HG02588 (cell line): ENCODE results near the gene DCAF6.

Experiments used
- ATAC-seq: cut with Tn5 transposase; IDR thresholded peaks from one replicate; pipeline ENCODE4 v1.9.1; 2021; ENCODE audit warnings: mild to moderate bottlenecking, moderate library complexity; ENCODE audit not compliant: unreplicated experiment

DCAF6 gene

GRCh38 chr1:168099337-168099801 lies 162.9 kb downstream of the DCAF6 start:
- ATAC-seq, result no peak

DNA sequence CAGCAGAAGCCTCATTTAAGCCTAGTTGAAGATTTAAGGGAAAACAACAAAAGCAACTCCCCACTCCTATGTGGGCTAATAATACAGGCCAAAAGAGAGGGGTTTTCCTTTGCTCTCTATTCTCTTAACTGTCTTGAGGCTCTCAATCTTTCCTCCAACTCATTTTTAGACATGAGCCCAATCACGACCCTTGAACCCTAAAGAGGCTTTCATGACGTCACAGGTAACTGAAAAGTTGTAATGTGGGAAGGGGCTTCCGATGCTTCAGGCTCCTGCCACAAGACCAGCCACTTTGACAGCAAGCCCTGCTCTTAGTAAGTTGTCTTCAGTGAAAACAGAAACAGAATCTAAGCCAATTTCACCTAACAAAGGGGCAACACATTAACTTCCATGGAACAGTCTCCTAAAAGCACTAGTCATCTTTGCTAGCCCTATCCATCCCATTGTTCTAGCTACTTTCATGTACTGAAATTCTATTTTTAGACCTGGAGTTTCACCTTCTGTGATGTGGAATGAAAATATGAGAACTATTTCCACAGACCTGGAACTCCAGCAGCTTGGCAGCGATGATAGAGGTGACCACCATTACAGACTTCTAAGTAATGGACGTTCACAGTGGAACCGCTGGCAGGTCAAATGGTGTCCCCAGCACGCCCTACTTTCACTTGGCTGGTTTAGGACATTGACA lies 164.0 kb downstream of the DCAF6 start:
- ATAC-seq, result no peak

GRCh38 chr1:168101336-168101735 lies 164.9 kb downstream of the DCAF6 start:
- no peak for ATAC-seq

GRCh38 chr1:168102487-168102886 lies 166.0 kb downstream of the DCAF6 start:
- no peak for ATAC-seq

- no peak for ATAC-seq
Measured at GRCh38 chr1:168104535-168104934, 168.1 kb downstream of the DCAF6 start.

GRCh38 chr1:168105846-168106245 lies 169.4 kb downstream of the DCAF6 start:
- ATAC-seq, result no peak

GRCh38 chr1:168106274-168106673 lies 169.8 kb downstream of the DCAF6 start:
- no peak for ATAC-seq

DNA sequence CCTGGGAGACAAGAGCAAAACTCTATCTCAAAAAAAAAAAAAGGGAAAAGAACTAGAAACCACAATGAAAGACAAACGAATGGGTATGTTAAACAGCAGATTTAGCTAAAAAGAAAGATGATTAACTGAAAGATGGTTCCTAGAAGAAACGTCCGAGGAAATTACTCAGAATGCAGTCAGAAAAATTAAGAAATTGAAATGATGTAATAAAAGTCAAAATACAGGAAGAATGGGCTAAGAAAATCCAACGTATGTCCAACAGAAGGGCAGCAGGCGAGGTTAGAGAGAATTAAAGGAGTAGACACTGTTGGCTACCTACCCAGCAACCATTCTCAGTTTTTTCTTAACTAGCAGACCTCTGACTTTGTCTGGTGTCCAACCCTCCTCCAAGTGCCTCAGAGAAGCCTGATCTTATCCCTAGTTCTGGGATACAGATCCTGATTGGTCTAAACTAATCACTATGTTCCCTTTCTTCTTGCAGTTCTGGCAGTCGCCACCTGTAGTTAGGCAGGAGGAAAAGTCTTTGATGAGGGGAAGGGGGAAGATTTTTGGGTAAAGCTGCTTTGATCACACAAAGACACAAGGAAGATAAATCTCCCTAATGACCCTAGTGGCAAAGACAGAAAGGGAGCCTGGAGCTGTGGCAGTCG lies 174.5 kb downstream of the DCAF6 start:
- no peak for ATAC-seq

- no peak for ATAC-seq
Measured at GRCh38 chr1:168112673-168113305, 176.3 kb downstream of the DCAF6 start.

- ATAC-seq, result no peak
Measured at GRCh38 chr1:168114845-168115244, 178.4 kb downstream of the DCAF6 start.

DNA sequence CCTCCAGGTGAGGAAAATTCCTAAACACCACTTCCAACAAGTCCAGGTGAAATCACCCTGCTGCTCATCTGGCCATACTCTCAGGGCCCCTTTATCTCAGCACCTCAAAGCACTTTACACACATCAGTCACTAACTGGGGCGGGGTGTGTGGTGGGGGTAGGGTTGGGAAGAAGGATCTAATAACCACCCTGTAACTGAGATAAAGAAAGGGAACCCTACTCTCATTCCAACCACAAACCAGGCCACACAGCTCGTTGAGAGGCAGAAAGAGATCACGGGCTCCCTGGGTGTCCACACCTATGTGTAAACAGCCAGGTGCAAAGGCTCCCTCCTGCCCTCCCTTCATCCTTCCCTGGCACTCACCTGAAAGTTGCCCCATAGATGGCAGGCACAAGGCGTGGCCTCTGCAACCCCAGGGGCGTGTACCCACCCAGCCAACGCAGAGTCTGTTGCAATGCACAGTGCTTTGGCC lies 179.9 kb downstream of the DCAF6 start:
- ATAC-seq, result no peak

- ATAC-seq, result no peak
Measured at GRCh38 chr1:168119750-168120149, 183.3 kb downstream of the DCAF6 start.

GRCh38 chr1:168121401-168122011 lies 185.0 kb downstream of the DCAF6 start:
- no peak for ATAC-seq

DNA sequence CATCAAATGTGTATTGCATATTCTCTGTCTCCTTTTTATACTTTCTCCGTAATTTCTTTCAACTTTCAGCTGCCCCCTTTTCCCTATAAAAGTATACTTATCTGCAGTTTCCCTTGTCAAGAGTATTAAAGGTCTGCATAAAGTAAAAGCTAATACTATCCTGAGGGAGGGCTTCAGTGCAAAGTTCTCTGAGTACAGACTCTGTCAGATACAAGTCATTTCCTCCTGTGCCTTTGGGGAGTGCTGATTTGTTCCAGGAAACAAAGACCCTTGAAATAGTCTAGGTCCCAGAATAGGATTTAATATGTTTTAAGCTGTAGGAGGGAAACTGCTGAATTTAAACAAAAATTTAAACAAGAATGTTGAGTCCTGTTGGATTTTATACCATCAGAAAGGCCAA lies 188.6 kb downstream of the DCAF6 start:
- no peak for ATAC-seq
